HCT116 (cell line): ENCODE measurements around the gene C1QB.

ENCODE experiments used
- ATF3 ChIP-seq: IDR thresholded peaks from 2 replicates; pipeline ENCODE4 v1.6.1; 2012
- CTCF ChIP-seq, 3 experiments: fragments of 200-600 bp in 1 of 3; sonication (generic) in 1 of 3; IDR thresholded peaks in 2 of 3; conservative IDR thresholded peaks in 1 of 3; 2 replicates each; pipeline ENCODE4 v1.5.1; 2012 to 2017; ENCODE audit warnings: low read depth in 2 of 3, low read length in 2 of 3, antibody characterized with exemption in 1 of 3, borderline replicate concordance in 1 of 3, control low read depth in 1 of 3, mild to moderate bottlenecking in 1 of 3, mixed read lengths in 1 of 3, mixed run types in 1 of 3, moderate library complexity in 1 of 3; ENCODE audit not compliant: insufficient read depth in 1 of 3
- ELF1 ChIP-seq: IDR thresholded peaks from 2 replicates; pipeline ENCODE4 v1.6.1; 2012; ENCODE audit warnings: low read depth, borderline replicate concordance
- EZH2 ChIP-seq: fragments of 200-600 bp; sonication (generic); IDR thresholded peaks from 2 replicates; pipeline ENCODE4 v1.6.1; 2017; ENCODE audit warnings: antibody characterized with exemption, mixed run types
- EZH2phosphoT487 ChIP-seq: fragments of 200-600 bp; IDR thresholded peaks from 2 replicates; pipeline ENCODE4 v1.6.1; 2018; ENCODE audit warnings: antibody characterized with exemption, borderline replicate concordance
- MAX ChIP-seq: IDR thresholded peaks from 2 replicates; pipeline ENCODE4 v1.6.1; 2012
- POLR2A ChIP-seq: IDR thresholded peaks from 2 replicates; pipeline ENCODE4 v1.7.0; 2011; ENCODE audit warnings: borderline replicate concordance; ENCODE audit not compliant: insufficient read depth, insufficient read length; ENCODE audit errors: extremely low read depth
- POLR2AphosphoS5 ChIP-seq: IDR thresholded peaks from 2 replicates; pipeline ENCODE4 v1.6.1; 2011; ENCODE audit warnings: mild to moderate bottlenecking, low read depth, low read length, moderate library complexity
- RAD21 ChIP-seq: IDR thresholded peaks from 2 replicates; pipeline ENCODE4 v1.6.1; 2012; ENCODE audit warnings: low read depth, mild to moderate bottlenecking
- SP1 ChIP-seq: IDR thresholded peaks from 2 replicates; pipeline ENCODE4 v1.6.1; 2012; ENCODE audit warnings: low read depth
- SRF ChIP-seq: IDR thresholded peaks from 2 replicates; pipeline ENCODE4 v1.6.1; 2012; ENCODE audit warnings: low read depth
- TCF7L2 ChIP-seq: IDR thresholded peaks from 2 replicates; pipeline ENCODE4 v1.7.0; 2011; ENCODE audit warnings: borderline replicate concordance, inconsistent platforms; ENCODE audit not compliant: insufficient read depth, insufficient read length; ENCODE audit errors: extremely low read depth
- YY1 ChIP-seq: IDR thresholded peaks from 2 replicates; pipeline ENCODE4 v1.6.1; 2011; ENCODE audit warnings: low read length, low read depth, moderate library complexity, mild to moderate bottlenecking; ENCODE audit not compliant: insufficient replicate concordance; ENCODE audit errors: extremely low read depth
- ZNF274 ChIP-seq: fragments of 200-500 bp; sonication (Bioruptor generic); IDR thresholded peaks from 2 replicates; pipeline ENCODE4 v1.6.1; 2014; ENCODE audit warnings: mild to moderate bottlenecking, low read depth, low read length, inconsistent platforms

- no peak for TF ChIP-seq CTCF (IDR thresholded peaks at IDR 0.05 in 2 of 3, conservative IDR thresholded peaks at IDR 0.05 in 1 of 3; ENCODE audit: borderline replicate concordance in 1 of 3, insufficient read depth in 1 of 3, low read depth in 2 of 3, low read length in 2 of 3)
- TF ChIP-seq EZH2, result no peak
- TF ChIP-seq ZNF274, result no peak
- TF ChIP-seq YY1, result no peak
- no peak for TF ChIP-seq POLR2A
- no peak for TF ChIP-seq POLR2AphosphoS5
- TF ChIP-seq TCF7L2, result no peak
- no peak for TF ChIP-seq ATF3
- no peak for TF ChIP-seq MAX
- TF ChIP-seq SRF, result no peak
- no peak for TF ChIP-seq SP1
- no peak for TF ChIP-seq RAD21
- no peak for TF ChIP-seq ELF1
- no peak for TF ChIP-seq EZH2phosphoT487
Observed at GRCh38 chr1:22691031-22691753, 38.2 kb downstream of the C1QB start.
